AG09319 (cell line): ENCODE data around the gene SCN11A.

Experiments used
- DNase-seq: peaks from one replicate; pipeline ENCODE4 v3.0.0-alpha.2; 2010; ENCODE audit warnings: low read depth; ENCODE audit errors: extremely low read depth
- CTCF ChIP-seq: IDR thresholded peaks from 2 replicates; pipeline ENCODE4 v1.5.1; 2011; ENCODE audit warnings: low read depth, mild to moderate bottlenecking, inconsistent platforms, low read length, moderate library complexity

SCN11A gene

GRCh38 chr3:39097716-39098472 is 46.1 kb upstream of the SCN11A start:
- no peak for DNase-seq

GRCh38 chr3:39096775-39097174 is 45.0 kb upstream of the SCN11A start:
- TF ChIP-seq CTCF, result no peak
- DNase-seq, result no peak

More at GRCh38 chr3:39097716-39098472, 46.1 kb upstream of the SCN11A start:
- no peak for TF ChIP-seq CTCF

- no peak for DNase-seq
- TF ChIP-seq CTCF, result no peak
These were observed 44.0 kb upstream of the SCN11A start for GRCh38 chr3:39095778-39096177.

GRCh38 chr3:39094851-39095677 is 43.3 kb upstream of the SCN11A start:
- no peak for DNase-seq
- no peak for TF ChIP-seq CTCF

- no peak for TF ChIP-seq CTCF
- DNase-seq, result no peak
These were observed 39.2 kb upstream of the SCN11A start for GRCh38 chr3:39090922-39091321.

- DNase-seq, result no peak
- no peak for TF ChIP-seq CTCF
These were observed 37.1 kb upstream of the SCN11A start for GRCh38 chr3:39088889-39089288.

- no peak for DNase-seq
- TF ChIP-seq CTCF, result no peak
These were observed 36.7 kb upstream of the SCN11A start for GRCh38 chr3:39088456-39088855.
